DMS53 (cell line): Measurements from ENCODE around the gene U2AF2.

Experiments used
- DNase-seq: peaks from one replicate; lab custom pipeline; 2025; lab: John Stamatoyannopoulos, UW

The U2AF2 gene

DNA sequence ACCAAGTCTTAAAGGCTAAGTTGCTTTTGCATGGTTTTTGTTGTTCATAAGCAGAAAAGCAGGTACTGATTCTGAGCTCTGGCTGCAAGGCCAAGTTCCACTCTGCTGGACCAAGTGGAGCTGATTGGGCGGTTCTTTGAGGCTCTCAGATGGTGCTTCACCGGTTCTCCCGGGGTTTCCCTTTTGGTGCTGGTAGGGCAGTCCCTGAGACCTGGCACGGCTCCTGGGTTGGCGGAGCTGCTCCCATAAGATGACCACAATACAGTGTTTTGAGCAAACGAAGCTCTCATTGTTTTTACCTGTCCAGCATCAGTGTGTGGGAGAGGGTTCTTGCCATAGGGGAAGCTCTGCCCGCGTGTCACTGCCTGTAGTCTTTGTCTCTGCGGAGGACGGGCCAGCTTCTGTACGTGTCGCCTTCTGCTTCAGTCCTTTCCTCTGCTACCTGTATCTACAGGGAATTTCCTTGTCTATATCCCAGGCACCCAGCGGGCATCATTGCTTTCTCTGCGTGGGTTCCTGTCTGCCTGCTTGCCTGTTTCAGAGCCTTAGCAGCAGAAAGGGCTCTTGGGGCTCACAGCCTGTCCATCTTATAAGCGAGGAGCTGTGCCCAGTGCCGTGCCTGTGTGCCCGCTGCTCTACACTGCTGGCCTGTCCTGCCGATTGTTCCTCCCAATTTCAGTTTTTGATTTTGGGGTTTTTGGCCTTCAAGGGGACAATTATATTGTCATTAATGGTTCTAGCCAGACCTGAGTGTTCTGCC, 2.3 kb downstream of the U2AF2 start:
- no peak for DNase-seq

DNA sequence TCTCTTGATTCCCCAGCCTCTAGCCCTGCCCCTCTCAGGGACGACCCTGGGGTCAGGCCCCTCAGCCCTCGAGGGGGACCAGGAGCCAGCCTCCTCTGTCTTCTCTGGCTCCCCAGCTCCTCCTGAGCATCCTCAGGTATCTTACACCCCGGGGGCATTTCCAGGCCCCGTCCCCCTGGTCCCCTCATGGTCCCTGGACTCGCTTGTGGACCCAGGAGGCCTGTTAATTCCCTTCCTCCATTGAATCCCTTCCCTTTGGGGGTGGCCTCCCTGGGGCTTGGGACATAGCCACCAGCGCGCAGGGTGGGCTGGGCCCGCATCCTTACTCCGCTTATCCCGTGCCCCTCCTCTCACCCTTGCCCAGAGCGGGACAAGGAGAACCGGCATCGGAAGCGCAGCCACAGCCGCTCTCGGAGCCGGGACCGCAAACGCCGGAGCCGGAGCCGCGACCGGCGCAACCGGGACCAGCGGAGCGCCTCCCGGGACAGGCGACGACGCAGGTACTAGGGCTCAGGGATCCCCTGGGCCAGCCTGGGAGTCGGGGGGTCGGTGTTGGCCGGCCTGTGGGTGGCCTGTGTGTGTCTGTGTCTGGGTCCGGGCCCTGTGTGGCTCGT, 4.1 kb downstream of the U2AF2 start:
- DNase-seq = no peak

DNA sequence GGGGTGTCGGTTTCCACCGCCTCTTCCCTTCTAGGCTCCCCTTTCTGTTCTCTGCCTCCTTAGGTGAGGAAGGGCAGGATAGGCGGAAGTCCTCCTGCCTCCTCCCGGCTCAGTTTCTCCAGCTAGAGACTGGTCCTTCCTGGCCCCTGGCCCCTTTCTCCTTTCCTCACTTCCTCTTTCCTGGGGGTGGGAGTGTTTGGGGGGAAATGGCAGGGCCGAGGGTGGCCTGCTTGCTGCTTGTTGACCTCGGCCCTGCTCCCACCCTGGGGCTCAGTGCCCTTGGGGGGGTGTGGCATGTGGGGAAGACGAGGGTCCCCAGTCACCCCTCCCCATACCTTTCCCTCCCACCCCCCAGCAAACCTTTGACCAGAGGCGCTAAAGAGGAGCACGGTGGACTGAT, 5.0 kb downstream of the U2AF2 start:
- no peak for DNase-seq

DNA sequence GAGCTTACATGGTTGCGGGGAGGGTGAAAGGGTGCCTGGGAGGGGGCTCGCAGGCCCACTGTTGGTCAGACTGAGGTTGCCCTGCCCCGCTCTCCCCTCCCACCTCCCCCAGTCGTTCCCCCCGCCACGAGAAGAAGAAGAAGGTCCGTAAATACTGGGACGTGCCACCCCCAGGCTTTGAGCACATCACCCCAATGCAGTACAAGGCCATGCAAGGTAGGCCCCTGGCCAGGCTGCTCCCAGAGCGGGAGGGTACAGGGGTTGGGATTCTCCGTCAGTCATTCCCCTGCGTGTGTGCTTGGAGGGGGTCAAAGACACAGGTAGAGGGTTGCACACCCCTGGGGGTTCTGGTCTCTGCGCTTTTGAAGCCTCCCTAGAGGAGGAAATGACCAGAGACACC, 5.6 kb downstream of the U2AF2 start:
- no peak for DNase-seq

DNA sequence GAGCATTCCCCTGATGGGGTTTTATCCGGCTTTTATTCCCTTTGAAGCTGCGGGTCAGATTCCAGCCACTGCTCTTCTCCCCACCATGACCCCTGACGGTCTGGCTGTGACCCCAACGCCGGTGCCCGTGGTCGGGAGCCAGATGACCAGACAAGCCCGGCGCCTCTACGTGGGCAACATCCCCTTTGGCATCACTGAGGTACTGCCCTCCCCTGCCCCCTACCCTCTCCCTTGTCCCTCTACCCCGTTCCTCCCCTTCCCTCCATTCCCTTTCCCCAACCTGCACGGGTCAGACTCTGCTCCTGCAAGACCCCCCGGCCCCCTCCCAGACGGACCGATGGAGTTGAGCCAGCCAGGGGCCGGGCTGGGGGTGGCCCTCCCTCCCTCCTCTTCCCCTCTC, 6.2 kb downstream of the U2AF2 start:
- no peak for DNase-seq

DNA sequence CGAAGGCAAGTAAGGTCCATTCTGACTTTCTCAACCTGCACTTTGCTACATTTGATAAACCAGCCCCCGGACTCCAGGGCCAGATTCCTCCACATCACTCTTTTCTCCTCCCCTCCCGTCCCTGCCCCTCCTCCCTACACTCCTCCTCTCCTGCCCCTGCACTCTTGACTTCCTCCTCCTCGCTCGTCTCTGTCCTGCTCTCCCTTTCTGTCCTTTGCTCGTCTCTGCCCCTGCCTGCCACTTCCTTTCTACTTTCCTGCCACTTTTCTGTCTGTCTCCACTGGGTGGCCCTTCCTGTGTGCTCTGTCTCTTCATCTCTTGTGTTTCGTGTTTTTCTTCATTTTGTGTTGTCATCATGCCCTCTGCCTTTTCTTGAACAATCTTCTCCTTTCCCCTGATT, 7.0 kb downstream of the U2AF2 start:
- DNase-seq = no peak

DNA sequence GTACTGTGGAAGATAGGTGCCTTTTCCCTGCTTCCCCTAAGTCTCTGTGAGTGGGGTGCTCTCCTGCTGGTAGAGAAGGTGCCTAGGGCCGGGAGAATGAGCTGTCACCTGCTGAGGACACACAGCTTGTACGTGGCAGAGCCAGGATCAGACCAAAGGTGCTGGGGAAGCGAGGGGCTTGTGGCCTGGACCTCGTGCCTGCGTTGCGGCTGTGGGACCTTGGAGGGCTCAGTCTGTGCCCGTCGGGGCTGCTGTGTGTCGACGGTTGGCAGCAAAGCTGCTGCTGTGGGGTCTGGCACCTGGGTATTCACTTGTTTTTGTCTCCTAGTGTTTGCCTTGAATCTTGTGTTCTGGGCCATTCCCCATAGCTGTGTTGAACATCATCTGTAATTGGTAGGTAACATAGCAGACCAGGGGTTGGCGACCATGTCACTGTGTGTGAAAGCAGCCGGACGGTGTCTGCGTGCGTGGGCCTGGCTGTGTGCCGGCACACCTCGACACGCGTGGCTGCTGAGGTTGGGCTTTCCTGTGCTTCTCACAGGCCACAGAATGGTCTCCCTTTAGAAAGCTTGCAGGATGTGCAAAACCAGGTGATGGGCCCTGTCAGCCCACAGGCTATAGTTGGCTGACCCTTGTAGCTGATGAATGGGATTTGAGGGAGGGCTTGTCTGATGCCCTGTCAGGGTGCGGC, 9.2 kb downstream of the U2AF2 start:
- no peak for DNase-seq

DNA sequence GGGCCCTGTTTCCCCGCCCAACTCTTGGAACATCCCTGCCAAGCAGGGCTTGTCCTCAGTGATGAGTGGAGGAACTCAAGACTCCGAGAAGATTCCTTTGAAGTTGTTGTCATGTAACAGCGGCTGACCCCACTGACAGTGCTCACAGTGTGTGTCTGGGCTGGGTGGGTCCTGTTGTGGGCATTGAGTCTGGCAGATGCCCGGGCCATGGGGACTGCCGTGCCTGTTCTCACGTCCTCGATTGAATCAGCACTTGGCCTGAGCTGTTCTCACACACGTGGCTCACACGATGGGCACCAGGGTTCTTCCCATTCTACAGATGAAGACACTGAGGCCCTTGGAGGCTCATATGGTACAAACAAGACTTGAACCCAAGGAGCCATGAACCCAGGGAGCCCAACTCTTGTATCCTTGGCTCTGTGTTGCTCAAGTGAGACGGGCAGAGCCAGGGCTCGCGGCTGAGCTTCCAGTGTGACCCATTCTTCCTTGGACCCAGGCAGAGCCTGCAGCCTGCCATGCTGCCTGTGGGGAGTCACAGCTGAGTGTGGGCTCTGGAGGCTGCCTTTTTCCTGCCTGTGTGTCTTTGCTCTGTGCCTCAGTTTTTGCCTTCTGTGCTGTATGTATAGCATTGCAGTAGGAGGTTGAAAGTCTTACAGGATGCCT, 11.6 kb downstream of the U2AF2 start:
- no peak for DNase-seq

DNA sequence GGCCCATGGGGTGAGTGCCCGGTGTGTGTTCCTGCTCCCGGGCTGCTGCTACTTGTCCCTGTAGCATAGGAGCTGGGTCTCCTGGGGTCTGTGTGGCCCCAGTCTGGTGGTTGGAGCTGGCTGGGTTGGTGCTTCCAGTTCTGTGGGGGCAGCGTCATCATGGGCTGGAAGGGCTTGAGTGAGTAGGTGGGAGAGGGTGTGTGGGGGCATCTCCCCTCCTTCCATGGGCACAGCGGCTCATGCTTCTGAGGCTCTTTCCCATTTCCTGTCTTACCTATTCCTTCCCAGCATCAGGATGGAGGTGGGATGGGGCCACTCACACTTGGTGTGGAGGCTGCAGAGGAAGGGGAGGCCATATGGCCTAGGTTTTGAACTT, 12.2 kb downstream of the U2AF2 start:
- DNase-seq = no peak

DNA sequence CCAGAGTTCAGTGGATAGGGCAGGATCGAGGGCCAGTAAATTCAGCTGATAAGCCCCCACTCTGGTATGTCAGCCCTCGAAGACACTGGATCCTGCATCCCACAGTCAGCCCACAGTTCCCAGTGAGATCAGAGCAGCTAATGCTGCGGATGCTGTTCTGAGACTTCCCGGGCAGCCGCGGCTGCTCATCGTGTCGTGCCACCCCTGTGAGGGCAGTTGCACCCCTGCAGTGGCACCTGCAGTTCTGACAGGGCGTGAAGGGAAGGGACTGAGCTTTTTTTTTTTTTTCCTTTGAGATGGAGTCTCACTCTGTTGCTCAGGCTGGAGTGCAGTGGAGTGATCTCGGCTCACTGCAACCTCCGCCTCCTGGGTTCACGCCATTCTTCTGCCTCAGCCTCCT, 12.7 kb downstream of the U2AF2 start:
- DNase-seq = no peak

DNA sequence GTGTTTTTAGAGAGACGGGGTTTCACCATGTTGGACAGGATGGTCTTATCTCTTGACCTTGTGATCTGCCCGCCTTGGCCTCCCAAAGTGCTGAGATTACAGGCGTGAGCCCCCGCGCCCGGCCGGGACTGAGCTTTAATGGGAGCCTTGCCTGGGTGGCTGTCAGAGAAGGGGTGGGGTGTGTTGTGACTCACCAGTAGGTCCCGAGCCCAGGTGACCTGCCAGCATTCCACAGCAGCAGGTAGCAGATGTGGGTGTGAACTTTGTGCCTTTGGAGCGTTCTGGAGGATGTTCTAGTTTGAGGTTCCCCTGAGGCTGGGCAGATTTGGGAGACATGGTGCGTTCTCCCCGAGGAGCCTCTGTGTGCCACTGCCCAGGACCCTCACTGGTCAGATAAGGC, 13.1 kb downstream of the U2AF2 start:
- DNase-seq = peak; percentile 34

DNA sequence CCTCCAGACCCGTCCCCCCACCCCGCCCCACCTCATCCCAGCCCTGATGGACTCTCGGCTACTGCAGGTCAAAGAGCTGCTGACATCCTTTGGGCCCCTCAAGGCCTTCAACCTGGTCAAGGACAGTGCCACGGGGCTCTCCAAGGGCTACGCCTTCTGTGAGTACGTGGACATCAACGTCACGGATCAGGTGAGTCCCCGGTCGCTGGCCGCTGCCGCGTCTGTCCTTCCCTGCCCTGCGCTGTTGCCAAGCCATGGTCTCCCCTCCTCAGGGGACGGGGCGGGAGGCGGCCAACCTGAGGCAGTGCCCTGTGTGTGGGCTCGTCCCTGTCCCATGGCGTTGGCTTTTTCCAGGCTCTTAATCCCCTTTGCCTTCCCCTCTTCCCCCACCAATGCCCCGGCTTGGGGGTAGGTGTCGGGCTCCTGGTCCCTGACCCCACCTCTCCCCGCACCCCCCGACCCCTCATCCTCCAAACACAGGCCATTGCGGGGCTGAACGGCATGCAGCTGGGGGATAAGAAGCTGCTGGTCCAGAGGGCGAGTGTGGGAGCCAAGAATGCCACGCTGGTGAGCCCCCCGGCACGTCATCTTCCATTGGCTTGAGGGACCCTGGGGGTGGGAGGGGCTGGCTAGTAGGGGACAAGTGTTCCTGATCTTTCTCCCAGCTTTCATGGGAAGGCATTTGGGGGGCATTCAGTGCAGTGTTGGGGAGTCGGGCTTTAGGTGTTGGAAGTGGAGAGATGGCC, 13.9 kb downstream of the U2AF2 start:
- DNase-seq = no peak

DNA sequence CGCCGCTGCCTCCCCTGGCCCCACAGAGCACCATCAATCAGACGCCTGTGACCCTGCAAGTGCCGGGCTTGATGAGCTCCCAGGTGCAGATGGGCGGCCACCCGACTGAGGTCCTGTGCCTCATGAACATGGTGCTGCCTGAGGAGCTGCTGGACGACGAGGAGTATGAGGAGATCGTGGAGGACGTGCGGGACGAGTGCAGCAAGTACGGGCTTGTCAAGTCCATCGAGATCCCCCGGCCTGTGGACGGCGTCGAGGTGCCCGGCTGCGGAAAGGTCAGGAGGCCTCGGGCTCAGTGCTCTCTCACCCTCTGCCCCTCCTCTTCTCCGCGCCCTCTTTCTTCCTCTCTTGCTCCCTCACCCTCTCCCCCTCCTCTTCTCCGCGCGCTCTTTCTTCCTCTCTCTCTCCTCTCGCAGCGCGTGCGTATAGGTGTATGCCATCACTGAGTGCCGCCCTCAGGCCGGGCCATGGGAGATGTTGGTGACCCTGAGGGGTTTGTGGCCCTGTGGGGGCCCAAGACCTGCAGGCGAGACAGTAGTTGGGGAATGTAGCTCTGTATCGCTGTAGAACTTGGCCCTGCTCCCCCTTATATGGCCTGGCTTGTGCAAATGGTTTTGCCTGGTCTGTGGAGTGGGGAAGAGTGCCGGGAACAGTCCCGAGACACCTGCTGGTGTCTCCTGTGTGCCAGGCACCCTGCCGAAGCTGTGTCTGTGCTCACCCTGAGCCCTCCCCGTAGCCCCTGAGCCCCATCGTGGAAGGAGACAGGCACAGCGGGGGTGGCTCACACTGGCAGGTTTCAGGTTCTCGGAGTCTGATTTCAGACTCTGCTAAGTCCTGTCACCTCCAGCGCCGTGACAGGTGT, 14.8 kb downstream of the U2AF2 start:
- no peak for DNase-seq

DNA sequence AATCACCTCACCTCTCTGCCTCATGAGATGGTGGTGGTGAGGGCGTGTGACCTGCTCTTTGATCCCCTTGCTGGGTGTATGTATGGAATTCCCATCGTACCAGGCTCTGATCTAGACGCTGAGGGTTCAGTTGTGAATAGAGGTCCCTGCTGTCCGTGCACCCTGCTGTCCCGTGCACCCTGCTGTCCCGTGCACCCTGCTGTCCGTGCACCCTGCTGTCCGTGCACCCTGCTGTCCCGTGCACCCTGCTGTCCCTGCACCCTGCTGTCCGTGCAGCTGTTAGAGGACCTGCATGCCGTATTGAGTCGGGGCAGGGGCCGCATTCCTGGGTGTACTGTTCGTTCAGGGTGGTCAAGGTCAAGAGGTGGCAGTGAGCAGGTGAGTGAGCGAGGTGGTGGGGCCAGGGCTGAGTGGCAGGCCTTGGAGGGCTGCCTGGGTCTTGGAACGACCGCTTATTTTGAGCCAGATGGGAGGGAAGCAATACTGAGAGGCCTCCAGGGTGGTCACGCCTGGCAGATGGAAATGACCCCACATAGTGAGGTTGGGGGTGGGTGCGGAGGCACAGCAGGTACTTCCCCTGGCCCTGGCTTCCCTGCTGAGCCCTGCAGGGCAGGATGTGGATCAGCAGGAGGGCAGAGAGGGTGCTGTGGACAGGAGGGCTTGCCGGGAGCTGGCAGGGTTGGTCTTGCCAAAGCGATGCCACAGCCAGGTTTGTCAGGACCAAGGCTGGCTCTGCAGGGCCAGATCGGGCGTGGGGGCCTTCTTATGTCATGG, 15.6 kb downstream of the U2AF2 start:
- peak; percentile 47 for DNase-seq

DNA sequence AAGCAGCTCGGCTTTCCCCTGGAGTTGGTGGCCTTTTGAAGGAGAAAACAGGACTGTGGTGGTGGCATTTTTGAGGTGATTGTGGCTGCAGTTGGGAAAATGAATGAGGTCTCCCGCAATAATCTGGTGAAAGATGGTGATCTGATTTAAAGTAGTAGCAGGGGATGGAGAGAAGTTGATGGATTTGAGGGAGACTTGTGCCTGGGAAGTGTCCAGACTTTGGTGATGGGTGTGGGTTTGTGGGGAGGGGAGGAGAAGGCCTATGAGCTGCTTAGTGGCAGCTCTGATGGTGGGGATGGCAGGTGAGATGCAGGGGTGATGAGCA, 16.2 kb downstream of the U2AF2 start:
- no peak for DNase-seq

DNA sequence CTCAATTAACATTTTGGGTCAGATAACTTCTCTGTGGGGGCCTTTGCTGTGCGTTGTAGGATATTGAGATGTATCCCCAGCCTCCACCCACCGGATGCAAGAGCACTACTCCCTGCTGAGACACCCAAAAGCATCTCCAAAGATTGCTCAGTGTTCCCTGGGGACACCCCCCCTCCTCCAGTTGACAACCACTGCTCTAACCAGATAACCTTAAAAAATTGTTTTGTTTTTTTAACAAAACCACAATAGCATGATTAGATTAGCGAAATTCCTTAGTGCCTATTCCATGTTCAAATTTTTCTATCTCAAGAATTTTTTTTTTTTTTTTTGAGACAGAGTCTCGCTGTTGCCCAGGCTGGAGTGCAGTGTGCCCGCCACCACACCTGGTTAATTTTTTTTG, 17.6 kb downstream of the U2AF2 start:
- no peak for DNase-seq

DNA sequence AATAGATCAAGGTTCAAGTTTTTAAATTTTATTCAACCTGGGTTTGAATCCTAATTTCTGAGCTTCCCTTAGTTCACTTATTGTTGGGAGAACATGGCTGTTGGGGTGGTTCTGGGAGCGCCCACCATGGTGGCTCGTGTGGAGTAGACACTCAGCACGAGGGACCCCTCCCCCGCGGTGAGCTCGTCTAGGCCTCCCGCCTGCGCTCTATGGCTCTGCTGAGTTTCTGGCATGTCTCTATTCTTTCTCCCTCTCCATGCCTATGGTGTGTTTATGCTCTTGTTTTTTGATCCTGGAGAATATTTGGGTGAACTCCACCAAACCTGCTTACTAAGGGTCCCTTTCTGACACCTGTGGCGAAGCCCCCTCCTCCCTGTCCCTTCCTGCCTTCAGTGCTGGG, 18.6 kb downstream of the U2AF2 start:
- DNase-seq = peak; percentile 52

DNA sequence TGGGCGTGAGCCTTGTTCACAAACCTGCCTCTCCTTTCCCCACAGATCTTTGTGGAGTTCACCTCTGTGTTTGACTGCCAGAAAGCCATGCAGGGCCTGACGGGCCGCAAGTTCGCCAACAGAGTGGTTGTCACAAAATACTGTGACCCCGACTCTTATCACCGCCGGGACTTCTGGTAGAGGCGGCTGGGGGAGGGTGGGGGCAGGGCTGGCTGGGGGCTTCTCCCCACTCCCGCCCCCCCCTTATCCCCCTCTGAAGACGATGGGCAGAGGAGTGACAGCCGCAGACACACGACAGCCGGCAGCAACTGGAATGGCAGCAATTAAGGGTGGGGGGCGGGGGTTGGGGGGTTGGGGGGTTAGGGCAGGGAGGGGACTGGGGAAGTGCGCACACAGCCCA, 19.1 kb downstream of the U2AF2 start:
- DNase-seq = peak; percentile 48

DNA sequence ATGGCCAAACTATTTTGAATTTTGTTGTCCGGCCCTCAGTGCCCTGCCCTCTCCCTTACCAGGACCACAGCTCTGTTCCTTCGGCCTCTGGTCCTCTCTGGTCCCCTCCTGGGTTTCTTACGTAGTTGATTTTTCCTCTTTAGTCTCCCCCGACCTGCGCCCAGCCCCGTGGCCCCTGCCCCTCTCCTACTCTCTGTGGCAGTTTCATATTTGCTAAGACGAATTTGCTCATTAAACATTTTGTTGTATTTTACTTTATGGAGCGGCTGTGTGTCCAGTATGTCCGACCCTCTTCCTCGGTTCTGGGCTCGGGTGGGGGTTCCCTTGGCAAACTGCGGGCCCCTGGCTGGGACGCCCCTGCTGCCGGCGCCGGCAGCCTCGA, 19.6 kb downstream of the U2AF2 start:
- DNase-seq = peak; percentile 41

DNA sequence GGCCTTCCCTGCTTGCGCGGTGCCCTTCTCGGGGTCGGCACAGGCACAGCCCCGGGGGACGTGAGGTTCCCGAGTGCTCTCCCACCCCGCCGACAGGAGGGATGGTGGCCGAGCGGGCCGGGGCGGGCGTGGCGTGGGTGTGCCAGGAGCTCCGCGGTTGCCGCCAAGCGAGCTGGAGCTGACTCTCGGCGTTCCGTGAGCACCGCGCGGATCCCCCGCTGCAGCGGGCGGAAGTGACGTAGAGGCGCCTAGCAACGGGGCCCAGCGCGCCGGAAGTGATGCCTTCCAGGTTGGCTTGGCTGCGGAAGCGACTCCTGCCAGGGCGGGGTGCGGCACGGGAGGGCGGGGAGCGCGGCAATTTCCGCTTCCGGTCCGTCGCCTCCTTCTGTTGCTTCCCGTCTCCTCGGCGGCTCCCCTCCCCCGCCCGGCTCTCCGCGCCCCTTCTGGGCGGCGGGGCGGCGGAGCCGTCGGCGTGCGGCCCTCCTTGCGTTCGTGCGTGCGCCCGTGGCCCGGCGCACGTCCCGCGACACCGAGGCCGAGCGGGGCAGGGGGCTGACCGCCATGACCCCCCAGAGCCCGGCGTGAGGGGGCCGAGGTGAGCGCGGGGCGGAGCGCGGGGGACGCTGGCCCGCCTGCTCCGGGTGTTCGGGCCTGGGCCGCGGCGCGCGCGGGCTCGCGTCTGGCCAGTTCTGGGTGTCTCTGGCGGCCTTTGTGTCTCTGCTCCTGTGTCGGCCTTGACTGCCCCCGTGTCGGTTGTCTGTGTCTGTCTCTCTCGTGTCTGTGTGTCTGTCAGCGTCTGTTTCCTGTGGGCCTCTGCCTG, 20.2 kb downstream of the U2AF2 start, which contains the start of gene EPN1:
TSS of gene EPN1 (plus strand) at position 386 of the 820 bp plus-strand sequence. CDS start 3,402 bp downstream, outside the sequence.
- DNase-seq = peak; percentile 99
